Stimulated activated CD8-positive, alpha-beta memory T cell treated with anti-CD3 and anti-CD28 coated beads, Interleukin-12 subunit alpha, Interleukin-12 subunit beta, amount 100 ng/mL, for 4 hours (primary cell): Measurements from ENCODE around the gene MAK.
"Not testable (repeated sequence)": the region's sequence is repeated elsewhere in the genome, so short reads cannot be mapped to it uniquely, and the experiment has no call there.

Source experiments
- DNase-seq: peaks from one replicate; pipeline ENCODE4 v3.0.0-alpha.2; 2020; ENCODE audit warnings: low read depth

MAK gene

DNA sequence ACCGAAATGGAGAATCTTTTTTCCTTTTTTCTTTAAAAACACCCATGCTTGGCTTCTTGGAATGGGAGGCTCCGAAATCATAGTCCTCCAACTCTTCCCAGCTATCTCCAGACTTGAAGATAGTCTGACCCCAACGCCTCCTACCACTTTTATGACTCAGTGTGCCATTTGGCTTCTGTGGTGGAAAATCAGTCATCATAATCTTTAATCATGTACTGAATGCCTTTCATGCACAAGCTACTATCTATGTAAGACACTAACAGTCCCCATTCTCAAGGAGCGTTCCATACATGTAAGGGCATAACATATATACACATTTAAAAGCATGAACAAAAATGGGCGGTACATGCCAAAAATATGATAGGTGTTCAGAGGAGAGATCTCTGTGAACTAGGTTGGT is 46.7 kb downstream of the MAK start:
- no peak for DNase-seq

DNA sequence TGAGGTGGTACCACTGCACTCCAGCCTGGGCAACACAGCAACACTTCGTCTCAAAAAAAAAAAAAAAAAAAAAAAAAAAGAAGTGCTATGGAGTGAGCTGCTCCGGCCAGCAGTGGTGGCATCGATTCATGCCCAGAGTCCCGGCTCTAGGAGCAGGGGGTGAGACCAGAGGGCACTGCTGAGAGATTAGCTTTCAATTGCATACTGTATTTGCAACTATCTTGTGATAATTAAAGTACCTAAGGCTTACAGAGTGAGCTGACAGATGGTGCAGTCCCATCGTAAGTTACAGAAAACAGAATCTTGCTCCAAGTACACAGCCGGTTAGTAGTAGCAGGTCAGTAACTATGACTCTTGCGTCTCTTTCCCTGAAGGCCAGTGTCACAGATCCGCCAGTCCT is 59.3 kb downstream of the MAK start:
- no peak for DNase-seq

DNA sequence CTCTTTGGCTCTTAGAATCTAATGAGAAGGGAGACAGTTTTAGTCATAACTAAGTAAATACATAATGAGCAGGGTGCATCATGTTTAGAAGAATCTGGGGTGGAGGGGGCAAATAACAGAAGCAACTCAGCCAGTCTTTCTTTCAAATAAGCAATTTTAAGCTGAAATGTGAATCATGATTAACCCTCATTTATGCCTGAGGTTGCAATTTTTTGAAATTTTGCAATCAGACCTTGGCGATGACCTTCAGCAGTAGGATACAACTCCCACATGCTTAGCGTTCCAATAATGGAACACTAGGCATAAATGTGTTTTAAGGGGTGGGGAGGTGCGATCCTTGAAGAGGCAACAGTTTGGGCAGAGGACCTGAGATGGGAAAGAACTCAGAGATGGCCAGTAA is 60.1 kb downstream of the MAK start:
- DNase-seq: no peak

DNA sequence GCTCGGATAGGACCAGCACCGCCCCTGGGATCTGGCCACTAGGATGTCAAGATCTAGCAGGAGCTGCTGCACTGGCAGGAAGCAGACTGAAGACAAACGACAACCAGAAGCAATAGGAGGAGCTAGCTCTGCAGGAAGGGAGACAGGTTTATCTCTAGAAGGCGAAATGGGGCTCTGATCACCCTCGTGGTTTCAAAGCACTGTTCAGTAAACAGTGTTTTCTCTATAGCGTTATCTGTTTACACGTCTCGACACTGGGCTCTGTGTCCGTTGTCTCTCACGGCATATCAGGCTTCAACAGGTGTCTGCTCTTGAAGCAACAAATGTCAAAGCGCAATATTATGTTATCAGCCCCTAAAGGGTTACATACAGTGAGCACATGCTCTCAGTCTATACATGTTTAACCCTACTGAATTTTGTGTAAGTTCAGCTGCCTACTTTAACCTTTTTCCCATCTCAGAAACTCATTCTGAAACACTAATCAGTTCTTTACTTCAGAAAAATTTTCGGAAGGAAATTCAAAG is 66.9 kb downstream of the MAK start:
- DNase-seq: no peak

GRCh38 chr6:10769419-10769818 is 68.9 kb downstream of the MAK start:
- no peak for DNase-seq

- no peak for DNase-seq
Observed at GRCh38 chr6:10763006-10763405, 75.3 kb downstream of the MAK start.

DNA sequence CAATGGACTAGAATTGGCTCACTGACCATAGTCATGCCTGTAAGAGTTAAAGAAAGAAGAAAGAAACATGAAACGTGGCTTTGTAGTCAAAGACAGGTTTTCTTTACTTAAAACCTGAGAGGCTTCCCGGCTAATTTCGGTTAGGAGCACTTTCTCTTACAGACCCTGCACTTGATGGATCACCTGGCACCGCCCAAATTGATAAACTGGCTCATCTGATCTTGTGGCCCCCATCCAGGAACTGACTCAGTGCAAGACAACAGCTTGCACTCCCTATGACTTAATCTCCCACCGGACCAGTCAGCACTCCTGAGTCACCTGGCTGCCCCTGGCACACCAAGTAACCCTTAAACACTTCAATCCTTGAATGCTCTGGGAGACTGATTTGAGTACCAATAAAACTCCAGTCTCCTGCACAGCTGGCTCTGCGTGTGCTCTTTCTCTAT is 78.4 kb downstream of the MAK start:
- no peak for DNase-seq

DNA sequence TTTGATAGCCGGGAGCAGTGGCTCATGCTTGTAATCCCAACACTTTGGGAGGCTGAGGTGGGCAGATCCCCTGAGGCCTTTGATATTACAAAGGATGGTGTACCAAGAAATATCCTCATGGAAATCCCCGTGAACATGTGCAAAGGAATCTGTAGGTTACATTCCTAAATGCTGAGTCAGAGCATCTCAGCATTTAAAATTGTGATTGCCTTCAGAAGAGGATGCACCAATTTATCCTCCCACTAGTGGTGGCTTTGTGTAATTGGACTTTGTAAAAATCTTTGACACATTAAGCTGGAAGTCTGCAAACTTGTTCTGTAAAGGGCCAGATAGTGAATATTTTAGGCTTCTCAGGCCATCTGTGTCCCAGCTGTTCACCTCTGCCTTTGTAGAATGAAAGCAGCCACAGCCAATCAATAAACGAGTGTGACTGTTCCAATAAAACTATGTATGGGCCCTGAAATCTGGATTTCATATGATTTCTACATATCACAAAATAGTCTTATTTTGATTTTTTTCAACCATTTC is 79.0 kb downstream of the MAK start:
- no peak for DNase-seq

DNA sequence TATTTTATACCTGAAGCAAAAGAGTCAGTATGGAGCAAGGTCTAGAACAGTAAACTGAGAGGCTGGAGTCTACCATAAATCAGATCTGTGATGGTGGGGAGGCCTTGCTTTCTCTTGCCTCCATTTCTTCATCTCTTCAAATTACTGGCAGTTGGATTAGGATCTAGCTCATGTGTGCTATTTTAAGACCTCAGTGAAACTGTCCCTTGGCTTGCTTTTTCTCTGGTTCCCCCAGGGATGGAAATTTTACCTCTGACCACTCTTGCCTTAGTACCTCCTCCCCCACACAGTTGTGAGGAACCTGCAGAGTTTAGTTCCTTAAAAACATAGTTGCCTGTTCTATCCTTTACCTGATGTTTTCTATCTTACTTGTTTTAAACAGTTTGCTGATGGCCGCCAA is 82.3 kb downstream of the MAK start:
- no peak for DNase-seq

DNA sequence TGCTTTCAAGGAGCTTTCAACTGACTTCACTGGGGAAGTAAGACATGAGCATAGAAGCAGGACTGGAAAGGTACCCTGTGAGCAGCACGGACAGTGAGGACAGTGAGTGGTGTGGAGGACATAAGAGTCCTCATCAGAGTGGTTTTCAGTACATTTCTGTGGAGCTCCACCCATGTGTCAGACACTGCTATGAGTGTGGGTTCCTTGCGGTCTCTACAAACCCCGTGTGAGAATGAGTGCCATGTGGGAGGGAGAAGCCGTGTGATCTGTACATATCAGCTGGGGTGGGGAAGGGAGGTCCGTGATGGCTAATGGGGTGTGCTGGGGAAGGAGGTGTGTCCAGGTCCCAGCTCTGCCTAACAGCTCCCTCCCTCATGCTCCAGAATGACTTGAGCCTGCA is 86.6 kb downstream of the MAK start:
- not testable (repeated sequence) for DNase-seq

DNA sequence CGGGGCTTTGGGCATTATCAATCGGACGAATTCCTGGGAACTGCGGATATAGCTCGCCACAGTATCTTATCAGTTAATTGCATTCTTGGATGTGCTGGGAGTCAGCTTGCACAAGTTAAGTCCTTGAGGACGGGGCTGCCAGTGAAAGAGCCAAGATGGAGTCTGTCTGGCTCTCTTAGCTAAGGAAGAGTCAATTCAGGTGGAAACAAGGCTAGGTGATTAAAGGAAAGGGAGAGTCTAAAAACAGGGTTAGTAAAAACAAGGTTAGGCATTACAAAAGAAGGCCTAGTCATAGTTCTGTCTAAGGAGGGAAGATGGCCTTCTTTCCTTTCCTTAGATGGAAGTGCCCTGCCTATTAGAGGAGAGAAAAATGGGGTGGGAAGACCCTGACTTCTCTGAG is 87.8 kb downstream of the MAK start:
- DNase-seq: not testable (repeated sequence)

- DNase-seq: no peak
Observed at GRCh38 chr6:10749734-10750133, 88.6 kb downstream of the MAK start.

DNA sequence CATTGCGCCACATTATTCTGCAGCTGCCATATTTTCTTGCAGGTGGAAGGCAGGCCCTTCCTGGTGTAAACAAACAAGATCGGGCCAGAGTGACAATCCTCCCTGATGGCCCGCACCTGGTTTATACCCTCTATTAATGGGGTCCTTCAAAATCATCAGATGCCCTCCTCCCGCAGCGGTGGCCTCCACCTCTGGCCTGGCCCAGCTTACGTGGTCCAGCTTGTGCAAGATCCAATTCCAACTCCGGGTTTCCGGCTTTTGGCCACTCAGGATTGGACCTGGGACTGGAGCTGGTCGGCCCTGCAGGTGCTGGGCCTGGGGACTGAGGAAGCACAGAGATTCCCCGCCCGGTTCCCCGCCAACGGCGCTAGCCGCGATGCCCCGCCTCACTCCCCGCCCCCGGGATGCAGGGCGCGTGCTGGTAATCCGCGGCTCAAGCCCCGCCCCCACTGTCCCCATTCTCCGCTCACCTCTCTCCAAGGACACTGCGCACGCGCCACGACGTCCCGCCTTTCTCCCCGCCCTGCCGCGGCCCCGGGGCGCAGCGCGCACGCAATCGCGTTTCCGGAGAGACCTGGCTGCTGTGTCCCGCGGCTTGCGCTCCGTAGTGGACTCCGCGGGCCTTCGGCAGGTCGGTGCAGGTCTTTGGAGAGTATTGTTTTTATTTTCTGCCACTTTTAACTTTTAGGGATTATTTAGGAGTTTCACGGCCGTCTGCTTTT is 90.9 kb downstream of the MAK start, which contains the start of gene TMEM14B:
Gene TMEM14B (plus strand): TSS at position 555 of the 722 bp plus-strand sequence. CDS start 1,441 bp downstream, outside the sequence.
- peak; percentile 100 for DNase-seq

DNA sequence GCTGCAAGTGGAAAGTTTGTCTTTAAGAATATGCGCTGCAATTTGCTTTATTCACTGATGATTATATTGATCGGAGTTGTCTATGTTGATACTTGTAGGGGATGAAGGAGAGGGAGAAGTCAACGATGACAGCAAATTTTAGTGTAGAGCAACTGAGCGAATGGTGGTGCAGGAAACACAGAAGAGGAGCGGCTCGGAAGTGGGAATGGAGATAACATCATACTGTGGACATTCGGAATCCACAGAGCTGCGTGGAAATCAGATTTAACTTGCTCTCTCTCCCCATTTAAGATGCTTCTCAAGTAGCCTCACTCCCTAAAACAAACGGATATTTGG is 91.5 kb downstream of the MAK start:
- DNase-seq: no peak

- no peak for DNase-seq
Observed at GRCh38 chr6:10745116-10745515, 93.2 kb downstream of the MAK start.

DNA sequence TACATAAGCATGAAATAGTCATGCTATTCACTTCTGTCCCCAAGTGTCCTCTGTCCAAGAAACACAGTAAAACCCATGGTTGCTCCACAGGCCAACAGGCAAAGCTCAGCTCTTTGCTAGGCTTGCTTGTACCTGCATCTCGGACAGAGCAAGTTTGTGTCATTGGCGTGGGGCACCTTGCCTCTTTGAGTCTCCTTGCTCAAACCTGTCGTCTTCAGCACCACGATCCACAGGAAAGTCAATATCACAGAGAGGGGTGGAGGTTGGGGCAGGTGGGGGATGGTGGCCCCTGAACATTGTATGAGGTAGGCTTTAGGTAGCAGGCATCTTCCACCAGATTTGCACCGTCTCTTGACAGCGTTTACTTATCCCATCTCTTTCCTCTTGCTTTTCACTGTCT is 94.8 kb downstream of the MAK start:
- DNase-seq: no peak

DNA sequence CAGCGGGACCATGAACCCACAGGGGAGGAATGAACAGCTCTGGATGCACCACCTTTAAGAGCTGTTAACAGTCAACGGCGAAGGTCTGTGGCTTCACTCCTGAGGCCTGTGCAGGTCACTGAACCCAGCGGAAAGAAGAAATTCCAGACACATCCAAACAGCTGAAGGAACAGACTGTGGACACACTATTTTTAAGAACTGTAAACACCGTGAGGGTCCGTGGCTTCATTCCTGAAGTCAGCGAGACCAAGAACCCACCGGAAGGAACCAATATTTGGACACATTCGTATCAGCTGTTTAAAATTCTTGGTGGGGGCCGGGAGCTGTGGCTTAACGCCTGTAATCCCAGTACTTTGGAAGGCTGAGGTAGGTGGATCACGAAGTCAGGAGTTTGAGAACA is 96.1 kb downstream of the MAK start:
- DNase-seq: no peak

DNA sequence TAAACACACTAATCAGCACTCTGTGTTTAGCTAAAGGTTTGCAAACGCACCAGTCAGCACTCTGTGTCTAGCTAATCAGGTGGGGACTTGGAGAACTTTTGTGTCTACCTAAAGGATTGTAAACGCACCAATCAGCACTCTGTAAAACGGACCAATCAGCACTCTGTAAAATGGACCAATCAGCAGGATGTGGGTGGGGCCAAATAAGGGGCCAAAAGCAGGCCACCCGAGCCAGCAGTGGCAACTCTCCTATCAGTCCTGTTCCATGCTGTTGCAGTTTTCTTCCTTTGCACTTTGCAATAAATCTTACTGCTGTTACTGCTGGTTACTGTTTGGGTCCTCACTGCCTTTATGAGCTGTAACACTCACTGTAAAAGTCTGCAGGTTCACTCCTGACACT is 96.7 kb downstream of the MAK start:
- not testable (repeated sequence) for DNase-seq

DNA sequence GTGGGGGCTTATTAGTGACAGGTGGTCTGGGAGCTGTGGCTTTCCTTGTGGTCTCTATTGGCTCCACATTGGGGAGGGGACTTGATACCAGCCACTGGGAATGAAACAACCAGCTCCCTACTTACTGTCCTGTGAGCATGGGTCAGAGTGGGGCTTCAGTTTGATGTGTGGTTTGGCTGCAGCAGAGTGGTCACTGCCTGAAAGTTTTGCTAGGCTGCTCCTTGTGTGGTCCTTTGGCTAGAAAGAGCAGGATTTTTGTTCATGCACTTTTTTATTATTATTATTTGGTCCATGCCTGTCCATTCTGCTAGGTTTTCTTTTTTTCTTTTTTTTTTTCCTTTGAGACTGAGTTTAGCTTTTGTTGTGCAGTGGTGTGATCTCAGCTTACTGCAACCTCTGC is 98.3 kb downstream of the MAK start:
- DNase-seq: no peak

GRCh38 chr6:10736731-10737130 is 101.6 kb downstream of the MAK start:
- DNase-seq: no peak

DNA sequence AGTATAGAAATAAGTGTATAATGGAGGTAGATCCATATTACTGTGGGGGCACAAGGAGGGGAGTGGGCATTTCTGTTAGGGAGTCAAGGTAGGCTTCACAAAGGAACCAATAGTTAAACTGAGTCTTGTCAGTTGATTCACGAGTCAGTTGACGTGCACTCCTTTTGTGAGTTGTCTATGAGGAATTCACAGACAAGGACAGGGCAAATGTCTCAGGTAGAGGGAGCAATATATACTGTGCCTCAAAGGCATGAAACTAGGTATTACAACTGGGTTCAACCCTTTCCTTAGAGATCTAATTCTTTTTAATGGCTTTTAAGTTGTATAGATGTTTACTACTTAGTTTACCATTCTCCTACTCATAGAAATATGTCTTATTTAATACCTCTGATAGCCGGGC is 104.5 kb downstream of the MAK start:
- no peak for DNase-seq

DNA sequence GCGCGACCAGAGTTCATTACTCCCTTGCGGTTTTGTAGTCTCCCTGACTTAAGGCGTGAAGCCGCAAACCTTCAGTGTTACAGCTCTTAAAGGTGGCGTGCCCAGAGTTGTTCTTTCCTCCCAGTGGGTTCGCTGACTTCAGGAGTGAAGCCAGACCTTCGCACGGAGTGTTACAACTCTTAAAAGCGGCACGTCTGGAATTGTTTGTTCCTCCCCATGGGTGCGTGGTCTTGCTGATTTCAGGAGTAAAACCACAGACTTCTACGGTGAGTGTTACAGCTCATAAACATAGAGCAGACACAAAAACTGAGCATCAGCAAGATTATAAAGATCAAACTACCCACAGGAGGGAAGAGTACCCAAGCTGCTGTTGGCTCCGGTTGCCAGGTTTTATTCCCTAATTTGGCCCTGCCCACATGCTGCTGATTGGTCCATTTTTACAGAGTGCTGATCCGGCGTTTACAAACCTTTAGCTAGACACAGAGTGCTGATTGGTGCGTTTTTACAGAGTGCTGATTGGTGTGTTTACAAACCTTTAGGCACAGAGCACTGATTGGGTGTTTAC is 105.1 kb downstream of the MAK start:
- DNase-seq: peak; percentile 31

GRCh38 chr6:10730254-10730653 is 108.1 kb downstream of the MAK start:
- no peak for DNase-seq

GRCh38 chr6:10725716-10726115 is 112.6 kb downstream of the MAK start:
- DNase-seq: no peak
